Endothelial cell of umbilical vein (primary cell): ENCODE data around the gene NLE1. TPM values are rescaled to one million over a fixed set of nuclear protein-coding genes. Genes with fewer than 3 reads are reported as not detected.
A peak's percentile ranks its signal among the peaks of the same experiment; 100 is the strongest.

Experiments
- BruUV-seq: library from RNA; stranded (reverse); fragments of 400-500 nt; replicated peaks from 2 replicates; lab custom pipeline; 2021; lab: Mats Ljungman, UMichigan
- CTCF ChIA-PET: fragments of 300-600, 350-600 bp; sonication (Branson Sonifier 250); formaldehyde crosslinking; loops from one replicate; lab custom pipeline; 2021; ENCODE audit warnings: antibody characterized with exemption, inconsistent platforms; lab: Charles Lee
- POLR2A ChIA-PET: fragments of 300-600, 350-600 bp; sonication (Branson Sonifier 250); formaldehyde crosslinking; loops from one replicate; lab custom pipeline; 2021; ENCODE audit warnings: antibody characterized with exemption, inconsistent platforms; lab: Charles Lee
- DNase-seq: peaks from one replicate; pipeline ENCODE4 v3.0.0-alpha.2; 2011; ENCODE audit warnings: low read depth, low spot score
- FAIRE-seq: peaks from 2 replicates; lab custom pipeline; 2011; peaks lifted over from hg19 to GRCh38; lab: Jason Lieb, UNC
- H2AFZ ChIP-seq: 2 replicates; pipeline ENCODE4 v1.6.0; 2012; ENCODE audit warnings: low read depth, low read length, control low read depth, inconsistent platforms
- H3K27ac ChIP-seq: 2 replicates; pipeline ENCODE4 v1.5.1; 2011; ENCODE audit warnings: low read depth, mild to moderate bottlenecking, control low read depth, low read length, moderate library complexity; ENCODE audit not compliant: insufficient read depth
- H3K27me3 ChIP-seq, 2 experiments: 2 replicates each; pipeline versions ENCODE4 v1.6.0 to v1.6.1; 2011; ENCODE audit warnings: low read length in 2 of 2, mixed read lengths in 1 of 2; ENCODE audit not compliant: control insufficient read depth in 2 of 2, insufficient read depth in 2 of 2
- H3K36me3 ChIP-seq, 2 experiments: 2 replicates in 1 of 2; 3 replicates in 1 of 2; pipeline ENCODE4 v1.5.1; 2011; ENCODE audit warnings: low read length in 2 of 2, mild to moderate bottlenecking in 1 of 2, moderate library complexity in 1 of 2; ENCODE audit not compliant: control insufficient read depth in 2 of 2, insufficient read depth in 2 of 2; ENCODE audit errors: extremely low read depth in 1 of 2
- H3K4me1 ChIP-seq: 3 replicates; pipeline ENCODE4 v1.5.1; 2011; ENCODE audit warnings: mild to moderate bottlenecking, low read length; ENCODE audit not compliant: control insufficient read depth, insufficient read depth; ENCODE audit errors: extremely low read depth
- H3K4me2 ChIP-seq: 2 replicates; pipeline ENCODE4 v1.6.1; 2011; ENCODE audit warnings: low read length, control low read depth, mixed read lengths; ENCODE audit not compliant: insufficient read depth
- H3K4me3 ChIP-seq, 3 experiments: fragments of 200-600 bp in 1 of 3; sonication (generic), shearing (Covaris generic) in 1 of 3; replicated peaks in 1 of 3; 2 replicates each; pipeline ENCODE4 v1.5.1; 2011 to 2016; ENCODE audit warnings: control low read depth in 3 of 3, low read length in 3 of 3, mild to moderate bottlenecking in 2 of 3, inconsistent platforms in 1 of 3, low read depth in 1 of 3, moderate library complexity in 1 of 3; ENCODE audit not compliant: insufficient read depth in 1 of 3
- H3K79me2 ChIP-seq: 2 replicates; pipeline ENCODE4 v1.6.0; 2012; ENCODE audit warnings: low read length, inconsistent platforms; ENCODE audit not compliant: control insufficient read depth, insufficient read depth
- H3K9ac ChIP-seq: replicated peaks from 2 replicates; pipeline ENCODE3; 2011; ENCODE audit warnings: low read length, control low read depth; ENCODE audit not compliant: insufficient read depth; ENCODE audit errors: extremely low read depth
- H3K9me1 ChIP-seq: replicated peaks from 3 replicates; pipeline ENCODE4 v1.6.0; 2011; ENCODE audit warnings: mild to moderate bottlenecking, low read length; ENCODE audit not compliant: control insufficient read depth, insufficient read depth; ENCODE audit errors: extremely low read depth
- H3K9me3 ChIP-seq: replicated peaks from 2 replicates; pipeline ENCODE4 v1.5.1; 2012; ENCODE audit warnings: low read length, inconsistent platforms; ENCODE audit not compliant: control insufficient read depth, insufficient read depth
- H4K20me1 ChIP-seq: replicated peaks from 2 replicates; pipeline ENCODE3; 2011; ENCODE audit warnings: mild to moderate bottlenecking, low read length; ENCODE audit not compliant: control insufficient read depth, insufficient read depth; ENCODE audit errors: extremely low read depth
- CTCF ChIP-seq, 2 donors: IDR thresholded peaks; 1 replicate in 1 of 2; 2 replicates in 1 of 2; pipeline ENCODE4 v1.5.1; 2011; ENCODE audit warnings: low read length in 2 of 2, mild to moderate bottlenecking in 2 of 2, moderate library complexity in 2 of 2, control low read depth in 1 of 2, inconsistent platforms in 1 of 2, low read depth in 1 of 2; ENCODE audit not compliant: insufficient read depth in 1 of 2; ENCODE audit errors: extremely low read depth in 1 of 2
- EZH2 ChIP-seq: IDR thresholded peaks from 2 replicates; pipeline ENCODE4 v1.6.1; 2012; ENCODE audit warnings: borderline replicate concordance, low read depth, mild to moderate bottlenecking, moderate library complexity, low read length, inconsistent platforms; ENCODE audit not compliant: severe bottlenecking
- FOS ChIP-seq: IDR thresholded peaks from 2 replicates; pipeline ENCODE4 v1.6.1; 2011; ENCODE audit warnings: mild to moderate bottlenecking, low read length, moderate library complexity, borderline replicate concordance; ENCODE audit not compliant: insufficient read depth
- GATA2 ChIP-seq: IDR thresholded peaks from 2 replicates; pipeline ENCODE4 v1.7.0; 2011; ENCODE audit warnings: low read depth, mild to moderate bottlenecking, moderate library complexity, mixed read lengths, low read length; ENCODE audit not compliant: insufficient read length, insufficient read depth
- JUN ChIP-seq: IDR thresholded peaks from 2 replicates; pipeline ENCODE4 v1.6.1; 2011; ENCODE audit warnings: borderline replicate concordance, low read depth; ENCODE audit not compliant: insufficient read length, insufficient read depth
- MYC ChIP-seq: IDR thresholded peaks from one replicate; pipeline ENCODE4 v1.6.1; 2011; ENCODE audit warnings: mild to moderate bottlenecking, low read depth, low read length
- POLR2A ChIP-seq: IDR thresholded peaks from 2 replicates; pipeline ENCODE4 v1.6.1; 2012; ENCODE audit warnings: low read depth, mild to moderate bottlenecking, control low read depth, low read length
- POLR2AphosphoS5 ChIP-seq: IDR thresholded peaks from 2 replicates; pipeline ENCODE4 v1.6.1; 2012; ENCODE audit warnings: low read depth, mild to moderate bottlenecking, control low read depth, low read length, moderate library complexity; ENCODE audit not compliant: insufficient read depth
- dilution Hi-C: fragments of 300-500 bp; cut with MboI; formaldehyde crosslinking; loops from one replicate; pipeline ENCODE4 v1.15.0; 2019; ENCODE audit warnings: low sequenced_read_pairs; ENCODE audit not compliant: extremely low pct_ligation_motif_present
- intact Hi-C: fragments of 100-400 bp; cut with micrococcal nuclease; formaldehyde crosslinking; loops from one replicate; pipeline ENCODE4 v1.10.0; 2022
- polyA plus RNA-seq, 4 experiments: library from polyadenylated mRNA; depleted of rRNA in 3 of 4; stranded (reverse) in 3 of 4; unstranded in 1 of 4; fragments of >200 nt; gene quantifications; 2 replicates each; pipeline versions ENCODE4 v1.2.1 to v1.2.3, GENCODE V29; 2011 to 2012; ENCODE audit warnings: missing spikeins in 1 of 4
- total RNA-seq: library from RNA; stranded (reverse); gene quantifications from 2 replicates; pipeline ENCODE4 v1.2.3, GENCODE V29; 2021
- TF ChIP-seq, protein P1 (sequence below): IDR thresholded peaks from 2 replicates; pipeline ENCODE4 v1.6.1; 2011; ENCODE audit not compliant: insufficient read depth, insufficient read length

Gene NLE1
- total and polyA plus RNA-seq, 2 donors (not counting 3 experiments of a cell fraction or from before 2014, with no cell fraction given) = 19.1 to 22.8 TPM

- Histone ChIP-seq H3K36me3 (no peaks in the 10 kb centered on the region), H3K9me3 (no peaks in the 10 kb centered on the region), H4K20me1 (no peaks in the 10 kb centered on the region), H3K27ac (no peak overlapping the region), H3K4me1 (no peaks in the 10 kb centered on the region), H3K79me2 (no peaks in the 10 kb centered on the region), H3K9ac (no peak overlapping the region), H2AFZ (no peak overlapping the region), H3K4me3 (no peak overlapping the region), H3K27me3 (peaks cover 0 to 3% of the 10 kb centered on the region in 2 experiments), H3K4me2 (no peak overlapping the region), H3K9me1 (no peaks in the 10 kb centered on the region)
- POLR2A ChIA-PET = no interaction called here
- DNase-seq (peak; percentile 53), FAIRE-seq (peak; percentile 81)
- TF ChIP-seq CTCF (IDR thresholded peaks at IDR 0.05; ENCODE audit: extremely low read depth in 1 of 2, insufficient read depth in 1 of 2, low read depth in 1 of 2, low read length in 2 of 2) = no peak
- no peak for TF ChIP-seq POLR2A
- TF ChIP-seq JUN = no peak
- no peak for TF ChIP-seq FOS
- TF ChIP-seq GATA2 = no peak
- no peak for TF ChIP-seq POLR2AphosphoS5
- TF ChIP-seq, protein P1, sequence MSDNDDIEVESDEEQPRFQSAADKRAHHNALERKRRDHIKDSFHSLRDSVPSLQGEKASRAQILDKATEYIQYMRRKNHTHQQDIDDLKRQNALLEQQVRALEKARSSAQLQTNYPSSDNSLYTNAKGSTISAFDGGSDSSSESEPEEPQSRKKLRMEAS = no peak
- TF ChIP-seq MYC = no peak
- TF ChIP-seq EZH2 = no peak
- dilution Hi-C loops = no loop called here
- no TSS peak for BruUV-seq
- CTCF ChIA-PET = interaction anchor here (0.6 to 5.9 kb wide), 15 partner anchors 8 to 576 kb away, joined by 3 to 186 read pairs (median 4); partner anchors contain the start of genes PEX12, SLFN12L and SLFN5
- intact Hi-C loops = loop anchor here (1.0 to 10.0 kb wide), 6 partner anchors 71 to 576 kb away; partner anchors contain the start of genes SLFN12 and SLFN5
Measured at GRCh38 chr17:35170968-35171771, 29.1 kb upstream of the NLE1 start.
